ES-I3 (cell line): Measurements from ENCODE around the gene STX2.
"Not testable (repeated sequence)": the region's sequence is repeated elsewhere in the genome, so short reads cannot be mapped to it uniquely, and the experiment has no call there.

Source experiments
- H3K36me3 ChIP-seq: 2 replicates; pipeline ENCODE4 v1.6.1; 2013; ENCODE audit warnings: mild to moderate bottlenecking, low read length, control low read depth, moderate library complexity; ENCODE audit not compliant: insufficient read depth
- H3K4me1 ChIP-seq: 2 replicates; pipeline ENCODE4 v1.6.1; 2013; ENCODE audit warnings: mild to moderate bottlenecking, control low read depth, low read length; ENCODE audit not compliant: insufficient read depth
- H3K9ac ChIP-seq: 2 replicates; pipeline ENCODE4 v1.6.1; 2013; ENCODE audit warnings: low read depth, mild to moderate bottlenecking, low read length, moderate library complexity
- H3K9me3 ChIP-seq: 2 replicates; pipeline ENCODE4 v1.6.1; 2013; ENCODE audit warnings: mild to moderate bottlenecking, low read length, moderate library complexity; ENCODE audit not compliant: control insufficient read depth, insufficient read depth

The STX2 gene

DNA sequence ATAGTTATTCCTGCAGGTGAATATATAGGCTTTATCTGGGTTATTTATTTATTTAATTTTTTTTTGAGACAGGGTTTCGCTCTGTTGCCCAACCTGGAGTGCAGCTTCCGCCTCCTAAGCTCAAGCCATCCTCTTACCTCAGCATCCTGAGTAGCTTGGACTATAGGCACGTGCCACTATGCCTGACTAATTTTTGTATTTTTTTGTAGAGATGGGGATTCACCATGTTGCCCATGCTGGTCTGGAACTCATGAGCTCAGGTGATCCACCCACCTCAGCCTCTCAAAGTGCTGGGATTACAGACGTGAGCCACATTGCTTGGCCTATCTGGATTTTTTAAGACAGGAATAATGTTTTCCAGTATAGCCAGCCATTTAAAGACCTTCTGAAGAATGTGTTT is 34.8 kb upstream of the STX2 start:
- H3K9me3 ChIP-seq: no peaks in the 10 kb centered on the region
- peak overlapping the region; percentile 85; the same call in 1 of the 2 replicates for H3K9ac ChIP-seq
- H3K36me3 ChIP-seq: peaks cover 38% of the 10 kb centered on the region
- H3K4me1 ChIP-seq: peaks cover 9% of the 10 kb centered on the region; the same call in 1 of the 2 replicates

DNA sequence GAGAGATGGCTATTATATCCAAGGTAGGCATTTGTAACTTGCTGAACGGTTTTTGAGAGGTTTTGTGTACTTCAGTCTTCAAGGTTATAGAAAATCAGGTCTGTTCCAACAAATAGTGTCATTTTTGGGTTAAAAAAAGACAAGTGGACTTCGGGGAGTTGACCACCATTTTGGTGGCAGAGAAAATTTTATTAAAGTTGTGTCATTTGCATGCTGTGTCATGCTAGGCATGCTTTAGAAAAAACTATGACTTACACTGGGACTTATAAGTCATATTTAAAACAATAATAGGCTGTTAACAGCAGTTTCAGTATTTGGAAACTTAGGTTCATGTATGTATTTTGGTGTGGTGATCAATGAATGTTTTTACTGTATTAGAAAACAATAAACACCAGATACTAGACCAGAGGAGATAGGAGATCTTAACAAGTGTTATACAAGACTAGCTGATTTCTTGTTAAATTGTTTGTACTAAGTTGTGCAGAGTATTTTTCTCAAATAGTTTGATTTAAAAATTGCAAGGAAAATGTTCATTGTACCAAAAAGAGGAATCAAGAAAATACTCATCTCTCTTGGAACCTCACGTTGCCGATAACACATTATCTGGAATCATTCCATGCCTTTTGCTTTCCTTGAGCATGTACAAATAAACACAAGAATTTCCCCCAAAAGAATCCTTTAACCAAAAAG is 34.2 kb upstream of the STX2 start:
- Histone ChIP-seq H3K36me3 (peaks cover 38% of the 10 kb centered on the region), H3K9ac (peak overlapping the region; percentile 85), H3K4me1 (peaks cover 9% of the 10 kb centered on the region; the same call in 1 of the 2 replicates)

DNA sequence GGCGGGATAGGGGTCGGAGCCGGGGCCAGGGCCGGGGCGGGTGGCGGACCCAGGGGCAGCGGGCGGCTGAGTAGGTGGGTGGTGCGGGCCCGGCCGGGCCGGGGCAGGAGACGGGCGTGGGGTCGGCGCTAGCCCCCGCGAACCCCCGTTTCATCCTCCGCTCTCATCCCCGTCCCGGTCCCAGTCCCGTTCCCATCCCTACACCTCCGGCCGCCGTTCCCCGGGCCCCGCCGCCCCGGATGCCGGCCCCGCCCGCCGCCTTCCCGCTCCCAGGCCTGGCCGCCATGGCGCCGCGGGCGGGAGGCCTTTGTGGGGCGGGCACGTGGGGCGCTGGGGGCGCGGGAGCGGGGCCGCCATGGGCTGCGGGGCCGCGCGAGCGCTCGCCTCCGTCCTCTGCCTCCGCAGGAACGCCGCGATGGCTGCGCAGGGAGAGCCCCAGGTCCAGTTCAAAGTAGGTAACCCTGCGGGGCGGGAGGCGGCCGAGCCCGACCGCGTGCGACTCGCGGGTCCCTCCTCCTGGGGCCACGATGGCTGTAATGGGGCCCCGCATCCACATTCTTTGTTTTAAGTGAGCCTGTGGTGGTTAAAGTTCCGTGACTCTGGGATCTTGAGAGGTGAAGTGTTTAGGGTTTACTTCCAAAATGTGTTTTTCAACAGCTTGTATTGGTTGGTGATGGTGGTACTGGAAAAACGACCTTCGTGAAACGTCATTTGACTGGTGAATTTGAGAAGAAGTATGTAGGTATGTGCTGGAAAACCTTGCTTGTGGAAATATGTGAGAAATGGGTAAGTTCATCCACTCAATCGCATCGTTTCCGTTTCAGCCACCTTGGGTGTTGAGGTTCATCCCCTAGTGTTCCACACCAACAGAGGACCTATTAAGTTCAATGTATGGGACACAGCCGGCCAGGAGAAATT is 33.4 kb upstream of the STX2 start:
- H3K9ac ChIP-seq: peak overlapping the region; percentile 85
- H3K4me1 ChIP-seq: peaks cover 9% of the 10 kb centered on the region; the same call in 1 of the 2 replicates
- H3K36me3 ChIP-seq: peaks cover 38% of the 10 kb centered on the region
- no peaks in the 10 kb centered on the region for H3K9me3 ChIP-seq

More for the DNA sequence above, 34.2 kb upstream of the STX2 start:
- no peaks in the 10 kb centered on the region for H3K9me3 ChIP-seq

DNA sequence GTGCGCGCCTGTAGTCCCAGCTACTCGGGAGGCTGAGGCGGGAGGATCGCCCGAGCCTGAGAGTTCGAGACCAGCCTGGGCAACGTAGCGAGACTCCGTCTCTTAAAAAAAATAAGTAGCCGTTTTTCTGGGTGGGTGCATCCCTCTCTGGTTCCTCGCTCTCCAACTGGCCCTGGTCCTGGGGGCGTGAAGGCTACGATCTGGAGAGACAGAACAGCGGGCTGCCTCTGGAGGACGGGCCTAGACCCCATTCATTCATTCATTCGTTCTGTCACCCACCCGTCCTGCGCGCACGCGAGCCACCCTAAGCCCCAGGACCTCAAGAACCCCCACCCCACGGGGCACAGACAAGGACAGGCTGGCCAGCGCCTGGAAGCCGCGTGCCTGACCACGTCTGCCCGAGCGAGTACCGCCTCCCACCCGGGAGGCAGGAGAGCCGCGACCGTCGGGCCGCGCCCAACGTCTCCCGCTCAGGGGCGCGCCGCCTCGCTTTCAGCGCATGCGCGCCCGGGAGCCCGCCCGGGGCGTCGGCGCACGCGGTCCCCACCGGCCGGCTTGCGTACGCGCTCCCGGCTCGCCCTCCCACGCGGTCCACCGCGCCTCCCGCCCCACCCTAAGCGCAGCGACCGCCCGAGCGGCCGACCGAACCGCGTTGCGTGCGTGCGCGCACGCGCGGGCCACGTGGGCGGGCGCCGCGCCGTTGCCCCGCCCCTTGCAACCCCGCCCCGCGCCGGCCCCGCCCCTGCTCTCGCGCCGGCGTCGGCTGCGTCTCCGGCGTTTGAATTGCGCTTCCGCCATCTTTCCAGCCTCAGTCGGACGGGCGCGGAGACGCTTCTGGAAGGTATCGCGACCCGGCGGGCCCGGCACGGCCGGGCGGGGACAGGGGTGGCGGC is 32.5 kb upstream of the STX2 start, which contains the start of gene RAN:
Gene RAN (plus strand): TSS at position 781 of the 893 bp plus-strand sequence. CDS start 528 bp downstream, outside the sequence.
- no peaks in the 10 kb centered on the region for H3K9me3 ChIP-seq
- H3K9ac ChIP-seq: peak within 1 kb of the TSS; percentile 85
- H3K4me1 ChIP-seq: peaks cover 9% of the 10 kb centered on the region; the same call in 1 of the 2 replicates
- H3K36me3 ChIP-seq: peaks cover 38% of the 10 kb centered on the region

DNA sequence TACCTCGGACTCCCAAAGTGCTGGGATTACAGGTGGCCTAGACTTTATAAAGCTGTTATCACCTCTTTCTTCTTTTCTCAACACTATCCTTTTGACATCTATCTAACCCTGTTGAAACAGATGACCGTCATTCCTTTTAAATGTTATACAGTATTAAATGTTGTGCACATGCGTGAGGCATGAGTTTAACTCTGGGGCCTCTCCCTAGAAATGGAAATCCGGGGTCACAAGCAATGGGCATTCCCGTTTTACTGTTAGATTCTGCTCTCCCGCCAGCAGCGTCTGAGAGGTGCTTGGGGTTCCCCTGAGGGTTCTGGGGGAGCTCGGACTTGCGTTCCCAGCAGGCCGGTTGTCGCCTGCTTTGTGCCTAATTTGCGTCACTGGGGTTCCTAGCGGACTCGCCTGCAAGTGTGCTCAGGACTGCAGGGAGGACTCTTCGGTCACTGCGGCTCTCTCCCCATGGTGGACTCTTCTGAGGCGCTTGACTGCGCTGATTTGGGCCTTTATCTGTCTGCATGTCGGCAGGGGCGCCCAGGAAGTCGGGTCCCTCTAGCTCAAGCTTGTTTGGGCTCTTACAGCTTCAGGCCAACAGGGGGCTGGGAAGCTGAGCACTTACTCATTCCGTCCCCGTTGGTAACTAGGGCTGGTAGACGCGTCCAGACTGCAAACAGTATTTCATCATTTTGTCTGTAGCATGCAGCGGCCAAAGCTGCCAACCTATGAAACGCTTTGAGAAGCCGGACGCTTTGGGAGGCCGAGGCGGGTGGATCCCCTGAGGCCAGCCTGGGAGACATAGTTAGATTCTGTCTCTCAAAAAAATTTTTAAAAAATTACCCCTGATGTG is 31.6 kb upstream of the STX2 start:
- Histone ChIP-seq H3K9ac (peak overlapping the region; percentile 85), H3K36me3 (peaks cover 31% of the 10 kb centered on the region), H3K9me3 (no peaks in the 10 kb centered on the region), H3K4me1 (peaks cover 6% of the 10 kb centered on the region; the same call in 1 of the 2 replicates)

DNA sequence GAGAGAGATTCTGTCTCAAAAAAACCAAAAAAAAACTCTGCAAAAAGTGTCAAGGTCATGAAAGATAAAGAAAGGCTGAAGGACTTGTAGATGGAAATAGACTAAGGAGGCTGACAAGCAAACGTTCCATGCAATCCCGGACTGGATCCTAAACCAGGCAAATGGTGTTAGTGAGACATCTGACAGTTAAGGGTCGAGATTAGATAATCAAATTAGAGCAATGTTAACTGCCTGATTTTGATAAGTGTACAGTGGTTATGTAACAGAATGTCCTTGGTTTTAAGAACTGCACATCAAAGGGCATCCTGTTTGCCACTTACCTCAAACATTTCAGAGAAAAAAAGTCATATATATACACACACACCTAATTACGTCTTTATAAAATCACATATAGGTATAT is 29.4 kb upstream of the STX2 start:
- Histone ChIP-seq H3K9me3 (no peaks in the 10 kb centered on the region), H3K36me3 (peaks cover 8% of the 10 kb centered on the region), H3K4me1 (peaks cover 2% of the 10 kb centered on the region; the same call in 1 of the 2 replicates), H3K9ac (no peak overlapping the region)

DNA sequence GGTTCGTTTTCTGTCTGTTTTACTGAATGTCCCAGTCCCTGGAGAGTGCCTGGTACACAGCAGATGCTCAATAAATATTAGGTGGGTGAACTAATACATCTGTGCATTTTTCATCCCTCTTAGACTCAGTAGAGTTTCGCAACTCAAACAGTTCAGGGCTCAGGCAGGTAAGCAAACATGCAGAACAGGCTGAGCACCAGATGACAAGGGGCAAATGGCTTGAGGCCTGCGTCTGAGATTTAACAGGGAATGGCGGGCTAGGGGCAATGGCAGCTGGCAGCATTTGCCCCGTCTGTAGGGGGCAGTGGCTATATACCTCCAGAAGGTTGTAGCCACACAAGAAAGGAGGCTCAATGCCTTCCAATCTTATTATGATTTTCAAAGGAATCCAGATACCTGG is 24.2 kb upstream of the STX2 start:
- Histone ChIP-seq H3K9me3 (no peaks in the 10 kb centered on the region; the same call in 1 of the 2 replicates), H3K36me3 (no peaks in the 10 kb centered on the region), H3K9ac (no peak overlapping the region), H3K4me1 (no peaks in the 10 kb centered on the region)

DNA sequence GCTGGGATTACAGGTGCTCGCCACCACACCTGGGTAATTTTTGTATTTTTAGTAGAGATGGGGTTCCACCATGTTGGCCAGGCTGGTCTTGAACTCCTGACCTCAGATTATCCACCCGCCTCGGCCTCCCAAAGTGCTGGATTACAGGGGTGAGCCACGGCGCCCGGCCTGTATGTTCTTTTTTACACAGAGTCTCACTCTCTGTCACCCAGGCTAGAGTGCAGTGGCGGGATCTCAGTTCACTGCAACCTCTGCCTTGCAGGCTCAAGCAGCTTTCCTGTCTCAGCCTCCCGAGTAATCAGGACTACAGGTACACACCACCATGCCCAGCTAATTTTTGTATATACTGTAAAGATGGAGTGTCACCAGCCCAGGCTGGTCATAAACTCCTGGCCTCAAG is 23.7 kb upstream of the STX2 start:
- H3K9ac ChIP-seq, H3K36me3 ChIP-seq, H3K4me1 ChIP-seq, H3K9me3 ChIP-seq: not testable (repeated sequence)

DNA sequence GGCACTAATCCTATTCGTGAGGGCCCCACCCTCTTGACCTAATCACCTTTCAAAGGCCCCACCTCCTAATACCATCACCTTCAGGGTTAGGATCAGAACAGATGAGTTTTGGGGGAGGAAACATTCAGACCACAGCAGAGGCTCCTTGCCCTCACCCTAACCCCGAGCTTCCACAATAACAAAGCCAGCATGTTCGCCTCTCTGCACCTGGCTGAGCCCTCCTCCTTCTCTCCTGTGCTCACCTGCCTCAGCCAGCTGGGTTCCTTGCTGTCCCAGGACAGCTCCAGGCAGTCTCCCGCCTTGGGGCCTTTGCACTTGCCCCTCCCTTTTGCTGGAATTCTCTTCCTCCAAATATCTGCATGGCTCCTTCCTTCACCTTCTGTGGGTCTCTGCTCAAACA is 23.1 kb upstream of the STX2 start:
- Histone ChIP-seq H3K9me3 (peaks cover under 1% of the 10 kb centered on the region; the same call in 1 of the 2 replicates), H3K9ac (no peak overlapping the region), H3K4me1 (no peaks in the 10 kb centered on the region), H3K36me3 (no peaks in the 10 kb centered on the region)

DNA sequence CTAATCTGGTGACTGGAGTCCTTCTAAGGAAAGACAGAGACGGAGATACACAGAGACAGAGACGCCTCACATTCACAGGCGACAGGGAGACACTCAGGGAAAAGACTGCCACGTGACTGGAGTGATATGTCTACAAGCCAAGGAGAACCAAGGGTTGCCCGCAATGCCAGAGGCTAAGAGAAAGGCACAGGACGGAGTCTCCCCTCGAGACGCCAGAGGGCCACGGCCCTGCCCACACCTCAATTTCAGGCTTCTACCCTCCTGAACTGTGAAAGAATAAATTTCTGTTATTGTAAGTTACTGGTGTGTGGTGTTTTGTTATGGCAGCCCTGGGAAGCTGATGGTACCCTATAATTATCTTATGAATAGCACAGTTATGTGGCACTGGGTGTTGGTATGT is 21.3 kb upstream of the STX2 start:
- Histone ChIP-seq H3K36me3 (no peaks in the 10 kb centered on the region), H3K4me1 (no peaks in the 10 kb centered on the region), H3K9me3 (peaks cover 7% of the 10 kb centered on the region), H3K9ac (no peak overlapping the region)

DNA sequence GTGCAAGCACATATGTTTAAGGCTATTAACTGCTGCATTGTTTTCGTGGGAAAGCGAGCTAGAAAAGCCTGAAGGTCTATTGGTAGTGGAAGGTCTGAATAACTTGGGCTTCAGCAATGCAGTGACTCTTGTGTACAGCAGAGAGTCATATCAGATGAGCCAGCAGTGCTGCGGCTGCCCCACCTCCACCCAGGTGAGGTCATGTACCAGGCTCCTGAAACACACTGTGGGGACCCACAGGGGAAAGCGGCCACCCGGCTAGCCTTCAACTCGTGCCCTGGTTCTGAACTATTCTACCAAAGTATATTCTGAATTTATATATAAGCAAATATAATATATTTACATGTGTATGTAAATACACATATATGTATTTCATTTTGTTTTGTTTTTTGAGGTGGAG is 20.1 kb upstream of the STX2 start:
- Histone ChIP-seq H3K4me1 (peaks cover 5% of the 10 kb centered on the region; the same call in 1 of the 2 replicates), H3K9me3 (peaks cover 7% of the 10 kb centered on the region), H3K36me3 (no peaks in the 10 kb centered on the region), H3K9ac (no peak overlapping the region)

DNA sequence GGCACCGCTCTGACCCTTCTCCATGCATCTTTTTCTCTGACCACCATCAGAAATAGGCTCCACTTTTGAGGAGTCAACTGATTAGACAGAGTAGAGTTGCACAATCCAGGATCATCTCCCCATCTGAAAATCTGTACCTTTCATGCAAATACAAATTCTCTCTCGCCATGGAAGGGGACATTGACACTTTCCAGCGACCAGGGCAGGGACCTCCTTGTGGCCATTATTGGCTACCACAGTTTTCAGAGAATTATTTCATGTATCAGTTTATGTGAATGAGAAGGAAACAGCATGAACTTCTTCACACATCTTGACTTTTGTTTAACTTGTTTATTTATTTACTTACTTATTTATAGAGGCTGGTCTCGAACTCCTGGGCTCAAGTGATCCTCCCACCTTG is 19.0 kb upstream of the STX2 start:
- H3K4me1 ChIP-seq: peaks cover 5% of the 10 kb centered on the region; the same call in 1 of the 2 replicates
- no peaks in the 10 kb centered on the region for H3K36me3 ChIP-seq
- peaks cover 7% of the 10 kb centered on the region for H3K9me3 ChIP-seq
- no peak overlapping the region for H3K9ac ChIP-seq

DNA sequence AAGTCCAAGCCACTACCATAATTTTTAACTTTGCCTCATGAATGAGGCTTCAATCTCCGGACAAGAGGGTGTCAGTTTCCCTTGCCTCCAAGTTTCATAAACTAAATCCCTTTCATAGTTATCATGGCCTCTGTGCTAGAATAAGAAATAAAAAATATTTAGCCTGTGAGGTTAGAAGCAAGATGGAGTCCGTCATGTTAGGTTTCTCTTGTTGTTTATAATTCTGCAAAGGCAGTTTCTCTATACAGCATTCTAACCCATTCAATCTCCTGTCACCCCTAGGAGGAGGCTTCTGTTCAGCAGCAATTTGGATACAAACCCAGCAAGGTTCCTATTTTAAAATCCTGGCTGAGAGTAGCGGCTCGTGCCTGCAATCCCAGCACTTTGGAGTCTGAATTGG is 17.0 kb upstream of the STX2 start:
- H3K36me3 ChIP-seq: no peaks in the 10 kb centered on the region
- peaks cover 7% of the 10 kb centered on the region for H3K9me3 ChIP-seq
- no peak overlapping the region for H3K9ac ChIP-seq
- H3K4me1 ChIP-seq: peaks cover 11% of the 10 kb centered on the region
